Renal cortex interstitium (tissue), 11 donors: Measurements from ENCODE around the gene MRPL46. TPM values are rescaled to one million over a fixed set of nuclear protein-coding genes. Genes with fewer than 3 reads are reported as not detected.

ENCODE experiments used
- DNase-seq, 11 donors: peaks; one replicate each; pipeline ENCODE4 v3.0.0-alpha.2; 2013; ENCODE audit warnings: low read depth in 9 of 11, low spot score in 4 of 11; ENCODE audit errors: extremely low read depth in 1 of 11
- polyA plus RNA-seq, 3 donors: library from polyadenylated mRNA; unstranded; fragments of 120-200 nt; gene quantifications; one replicate each; pipeline ENCODE4 v1.2.1, GENCODE V29; 2013; ENCODE audit not compliant: insufficient read length in 3 of 3

MRPL46 gene
- polyA plus RNA-seq, 3 donors = 30.5 to 36.2 (median 32.7) TPM

GRCh38 chr15:88423331-88423730 lies 43.9 kb downstream of the MRPL46 start:
- DNase-seq = no peak

DNA sequence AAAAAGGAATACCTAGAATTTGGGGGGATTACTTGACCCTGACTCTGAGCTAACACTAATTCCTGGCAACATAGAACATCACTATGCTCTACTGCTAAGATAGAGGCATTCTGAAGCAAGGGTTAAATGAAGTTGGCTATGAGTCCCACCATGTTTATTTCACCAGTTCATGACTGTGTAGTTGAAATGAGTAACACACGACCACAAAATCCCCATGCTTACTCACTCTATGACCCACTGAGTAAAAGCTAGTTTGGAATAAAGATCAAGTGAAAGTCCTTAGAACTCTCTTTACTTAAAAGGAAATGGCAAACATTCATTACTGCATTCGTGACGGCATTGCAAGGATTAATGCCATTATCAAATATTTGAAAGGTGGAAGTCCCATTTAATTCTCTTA lies 47.4 kb downstream of the MRPL46 start:
- DNase-seq = no peak

Other genes with a start within 250 kb of the MRPL46 start
- 10 to 100 TPM in 2 of 3 donors, 1 to 10 TPM in 1; 9.1 to 19.2 (median 13.7) TPM for gene NTRK3, start 210.6 kb downstream of the MRPL46 start, polyA plus RNA-seq
- gene MRPS11, start 320 bp upstream of the MRPL46 start, polyA plus RNA-seq = 10 to 100 TPM; 37.1 to 48.7 (median 45.7) TPM
- 10 to 100 TPM; 10.5 to 18.6 (median 13.8) TPM for gene DET1, start 79.3 kb upstream of the MRPL46 start, polyA plus RNA-seq
- 1 to 10 TPM; 5.6 to 6.9 (median 5.8) TPM for gene AEN, start 154.0 kb upstream of the MRPL46 start, polyA plus RNA-seq
- gene ISG20, start 171.6 kb upstream of the MRPL46 start, polyA plus RNA-seq = 1 to 10 TPM in 2 of 3 donors, under 1 TPM in 1; 0.80 to 1.5 (median 1.5) TPM